B cell (primary cell): Measurements from ENCODE around the gene FUOM. TPM values are rescaled to one million over a fixed set of nuclear protein-coding genes. Genes with fewer than 3 reads are reported as not detected.

ENCODE experiments used
- ATAC-seq: fragments of 200-7000 bp; cut with Tn5 transposase; one replicate; pipeline ENCODE4 v1.10.0; 2021; ENCODE audit warnings: low read depth, mild to moderate bottlenecking, moderate number of reproducible peaks, moderate library complexity
- CTCF ChIA-PET: fragments of 350-600 bp; sonication (Branson Sonifier 250); formaldehyde crosslinking; loops from one replicate; lab custom pipeline; 2021; ENCODE audit warnings: antibody characterized with exemption, inconsistent platforms; lab: Charles Lee
- POLR2A ChIA-PET: fragments of 350-600 bp; sonication (Branson Sonifier 250); formaldehyde crosslinking; loops from one replicate; lab custom pipeline; 2021; ENCODE audit warnings: antibody characterized with exemption; lab: Charles Lee
- DNase-seq: peaks from one replicate; pipeline ENCODE4 v3.0.0; 2013
- H2AFZ ChIP-seq: 2 replicates; pipeline ENCODE4 v1.6.1; 2012; ENCODE audit warnings: mild to moderate bottlenecking, low read depth, low read length; ENCODE audit not compliant: insufficient read depth, poor library complexity, severe bottlenecking
- H3K27ac ChIP-seq, 2 donors: 1 replicate in 1 of 2; 2 replicates in 1 of 2; pipeline ENCODE4 v1.5.1; 2012 to 2013; ENCODE audit warnings: low read length in 2 of 2, mild to moderate bottlenecking in 2 of 2, moderate library complexity in 1 of 2
- H3K27me3 ChIP-seq, 4 experiments: fragments of 200-600 bp in 1 of 4; sonication (generic) in 1 of 4; replicated peaks in 1 of 4; 1 replicate in 2 of 4; 2 replicates in 2 of 4; pipeline versions ENCODE4 v1.6.1 to v1.7.0; 2013 to 2016; ENCODE audit warnings: low read length in 3 of 4, mild to moderate bottlenecking in 2 of 4, mixed read lengths in 1 of 4, moderate library complexity in 1 of 4; ENCODE audit not compliant: insufficient read depth in 4 of 4, control insufficient read depth in 3 of 4; ENCODE audit errors: control extremely low read depth in 1 of 4
- H3K36me3 ChIP-seq, 2 experiments: replicated peaks in 1 of 2; 1 replicate in 1 of 2; 2 replicates in 1 of 2; pipeline versions ENCODE4 v1.6.1 to v1.7.1; 2013; ENCODE audit warnings: low read length in 1 of 2; ENCODE audit not compliant: insufficient read depth in 2 of 2, control insufficient read depth in 1 of 2; ENCODE audit errors: control extremely low read depth in 1 of 2, extremely low read depth in 1 of 2
- H3K4me1 ChIP-seq, 2 donors: fragments of 200-600 bp in 1 of 2; sonication (generic) in 1 of 2; 1 replicate in 1 of 2; 2 replicates in 1 of 2; pipeline versions ENCODE4 v1.5.1 to v1.6.1; 2013 to 2017; ENCODE audit warnings: low read length in 2 of 2; ENCODE audit not compliant: control insufficient read depth in 2 of 2, insufficient read depth in 2 of 2
- H3K4me2 ChIP-seq: replicated peaks from 2 replicates; pipeline ENCODE3; 2012; ENCODE audit warnings: mild to moderate bottlenecking, low read depth, low read length; ENCODE audit not compliant: poor library complexity, severe bottlenecking
- H3K4me3 ChIP-seq, 5 experiments: fragments of 200-600 bp in 1 of 5; sonication (generic) in 1 of 5; 1 replicate in 3 of 5; 2 replicates in 2 of 5; pipeline versions ENCODE4 v1.5.1 to v1.7.0; 2011 to 2016; ENCODE audit warnings: low read length in 4 of 5, mild to moderate bottlenecking in 4 of 5, low read depth in 2 of 5, control low read depth in 1 of 5, moderate library complexity in 1 of 5; ENCODE audit not compliant: insufficient read depth in 1 of 5; ENCODE audit errors: control extremely low read depth in 1 of 5, extremely low read depth in 1 of 5
- H3K79me2 ChIP-seq: fragments of 200-600 bp; sonication (generic); one replicate; pipeline ENCODE4 v1.6.0; 2016; ENCODE audit warnings: low read length; ENCODE audit not compliant: control insufficient read depth, insufficient read depth
- H3K9ac ChIP-seq: fragments of 200-600 bp; sonication (generic); 2 replicates; pipeline ENCODE4 v1.6.1; 2017; ENCODE audit warnings: mild to moderate bottlenecking, low read length, moderate library complexity
- H3K9me3 ChIP-seq, 3 donors: one replicate each; pipeline versions ENCODE4 v1.6.1 to v1.7.1; 2013; ENCODE audit warnings: low read length in 2 of 3; ENCODE audit not compliant: control insufficient read depth in 2 of 3, insufficient read depth in 1 of 3; ENCODE audit errors: control extremely low read depth in 1 of 3
- H4K20me1 ChIP-seq: 2 replicates; pipeline ENCODE4 v1.6.0; 2012; ENCODE audit warnings: mild to moderate bottlenecking, low read length; ENCODE audit not compliant: insufficient read depth, control insufficient read depth, poor library complexity, severe bottlenecking
- H3K27ac Mint-ChIP-seq: one replicate; pipeline ENCODE4 v1.8.0; 2021; ENCODE audit warnings: mixed read lengths
- H3K27me3 Mint-ChIP-seq: one replicate; pipeline ENCODE4 v1.8.0; 2021; ENCODE audit warnings: mixed read lengths
- H3K4me1 Mint-ChIP-seq: one replicate; pipeline ENCODE4 v1.8.0; 2021; ENCODE audit warnings: mixed read lengths
- H3K4me3 Mint-ChIP-seq: one replicate; pipeline ENCODE4 v1.8.0; 2021; ENCODE audit warnings: mixed read lengths
- H3K9me3 Mint-ChIP-seq: one replicate; pipeline ENCODE4 v1.8.0; 2022; ENCODE audit warnings: mixed read lengths; ENCODE audit not compliant: insufficient read depth
- EZH2 ChIP-seq: IDR thresholded peaks from 2 replicates; pipeline ENCODE4 v1.6.1; 2012; ENCODE audit warnings: borderline replicate concordance, low read depth, mild to moderate bottlenecking, moderate library complexity, low read length; ENCODE audit not compliant: insufficient read depth, poor library complexity, severe bottlenecking
- WGBS: methylation state at CpG from one replicate; pipeline ENCODE4 v1.1.5; 2013; ENCODE audit warnings: missing lambda C conversion rate; ENCODE audit not compliant: insufficient coverage; 5-methylcytosine and 5-hydroxymethylcytosine counted together
- intact Hi-C: fragments of 100-400 bp; cut with micrococcal nuclease; formaldehyde crosslinking; loops from one replicate; pipeline ENCODE4 v1.10.0; 2022
- polyA plus RNA-seq: library from polyadenylated mRNA; depleted of rRNA; stranded (reverse); fragments of >200 nt; gene quantifications from 2 replicates; pipeline ENCODE4 v1.2.3, GENCODE V29; 2012
- total RNA-seq, 2 donors: library from RNA; stranded (reverse); fragments of 120-200 nt in 1 of 2; gene quantifications; 1 replicate in 1 of 2; 2 replicates in 1 of 2; pipeline versions ENCODE4 v1.2.3 to v1.2.4, GENCODE V29; 2013 to 2022
- TF ChIP-seq, protein P1 (sequence below): fragments of 200-600 bp; IDR thresholded peaks from one replicate; pipeline ENCODE4 v1.8.0; 2022; ENCODE audit warnings: antibody characterized with exemption, mild to moderate bottlenecking

Gene FUOM
- total and polyA plus RNA-seq, 2 donors (not counting 1 experiment from before 2014, with no cell fraction given), result 23.8 to 30.7 TPM

DNA sequence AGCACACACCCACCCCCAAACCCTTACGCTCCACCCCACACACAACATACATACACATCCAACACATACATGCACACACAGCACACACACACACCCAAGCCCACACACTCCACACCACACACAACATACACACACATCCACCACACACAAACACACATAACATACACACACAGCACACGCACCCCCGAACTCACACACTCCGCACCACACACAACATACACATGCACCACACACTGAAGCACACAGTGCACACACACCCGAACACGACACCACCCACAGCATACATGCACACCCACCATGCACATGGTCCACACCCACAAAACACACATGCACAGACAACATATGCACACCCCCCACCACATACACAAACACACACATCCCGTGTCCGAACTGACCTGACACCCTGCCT is 8.7 kb downstream of the FUOM start:
- Mint-ChIP-seq H3K27ac (no peak overlapping the region), H3K9me3 (no peaks in the 10 kb centered on the region), H3K27me3 (peaks cover 21% of the 10 kb centered on the region), H3K4me3 (no peak overlapping the region), H3K4me1 (peaks cover 10% of the 10 kb centered on the region)
- H2AFZ ChIP-seq, result no peak overlapping the region
- no peak overlapping the region for H3K4me3 ChIP-seq
- no peaks in the 10 kb centered on the region for H3K79me2 ChIP-seq
- no peak overlapping the region for H3K4me2 ChIP-seq
- H3K4me1 ChIP-seq, result peaks cover 0 to 3% of the 10 kb centered on the region in 2 donors
- H3K27me3 ChIP-seq, result peaks cover 0 to 24% (median 8%) of the 10 kb centered on the region in 4 experiments
- intact Hi-C loops, result no loop called here
- H3K9me3 ChIP-seq, result peaks cover 0 to 15% (median 0%) of the 10 kb centered on the region in 3 donors
- no peaks in the 10 kb centered on the region for H4K20me1 ChIP-seq
- H3K36me3 ChIP-seq, result no peaks in the 10 kb centered on the region
- ChIA-PET CTCF (no interaction called here), POLR2A (no interaction called here)
- H3K27ac ChIP-seq, result no peak overlapping the region
- TF ChIP-seq, protein P1, sequence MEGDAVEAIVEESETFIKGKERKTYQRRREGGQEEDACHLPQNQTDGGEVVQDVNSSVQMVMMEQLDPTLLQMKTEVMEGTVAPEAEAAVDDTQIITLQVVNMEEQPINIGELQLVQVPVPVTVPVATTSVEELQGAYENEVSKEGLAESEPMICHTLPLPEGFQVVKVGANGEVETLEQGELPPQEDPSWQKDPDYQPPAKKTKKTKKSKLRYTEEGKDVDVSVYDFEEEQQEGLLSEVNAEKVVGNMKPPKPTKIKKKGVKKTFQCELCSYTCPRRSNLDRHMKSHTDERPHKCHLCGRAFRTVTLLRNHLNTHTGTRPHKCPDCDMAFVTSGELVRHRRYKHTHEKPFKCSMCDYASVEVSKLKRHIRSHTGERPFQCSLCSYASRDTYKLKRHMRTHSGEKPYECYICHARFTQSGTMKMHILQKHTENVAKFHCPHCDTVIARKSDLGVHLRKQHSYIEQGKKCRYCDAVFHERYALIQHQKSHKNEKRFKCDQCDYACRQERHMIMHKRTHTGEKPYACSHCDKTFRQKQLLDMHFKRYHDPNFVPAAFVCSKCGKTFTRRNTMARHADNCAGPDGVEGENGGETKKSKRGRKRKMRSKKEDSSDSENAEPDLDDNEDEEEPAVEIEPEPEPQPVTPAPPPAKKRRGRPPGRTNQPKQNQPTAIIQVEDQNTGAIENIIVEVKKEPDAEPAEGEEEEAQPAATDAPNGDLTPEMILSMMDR, result no peak
- no peak for TF ChIP-seq EZH2
- 91% methylated on average over 8 of the region's 8 CpGs for WGBS
- no peak overlapping the region for H3K9ac ChIP-seq
- DNase-seq, result no peak
- ATAC-seq, result no peak

DNA sequence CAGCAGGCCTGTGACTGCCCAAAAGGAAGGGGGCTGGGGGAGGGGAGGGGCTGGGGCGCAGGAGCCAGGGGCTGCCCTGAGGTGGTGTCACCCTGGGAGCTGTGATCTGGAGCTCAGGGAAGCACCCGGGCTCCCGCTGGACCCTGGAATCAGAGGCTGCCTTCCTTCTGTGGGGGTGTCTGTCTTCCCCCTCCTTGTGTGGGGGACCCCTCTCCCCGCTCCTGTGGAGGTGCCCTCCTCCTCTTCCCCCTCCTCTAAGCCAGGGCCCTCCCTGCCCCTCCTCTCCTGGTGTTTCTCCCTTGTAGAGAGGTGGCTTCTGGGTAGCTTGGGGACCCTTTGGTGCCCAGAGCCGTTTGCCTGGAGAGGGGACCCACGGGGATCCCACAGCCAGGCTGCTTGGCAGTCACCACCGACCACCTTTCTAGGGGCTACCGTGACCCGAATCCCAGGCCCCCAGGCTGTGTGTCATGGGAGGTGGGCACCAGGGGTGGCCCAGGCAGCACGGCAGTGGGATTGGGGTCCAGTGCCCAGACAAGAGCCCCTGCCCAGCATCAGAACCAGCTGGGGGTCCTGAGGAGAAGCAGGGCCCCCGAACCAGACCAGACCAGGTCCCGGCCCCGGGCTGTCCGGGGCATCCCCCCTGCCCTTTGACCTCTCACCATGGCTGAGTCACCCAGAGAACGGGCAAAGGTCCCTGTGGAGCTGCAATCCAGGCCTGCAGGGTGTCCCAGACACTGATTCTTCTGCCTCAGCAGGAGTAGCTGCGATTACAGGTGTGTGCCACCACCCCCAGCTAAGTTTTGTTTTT is 9.9 kb downstream of the FUOM start:
- Histone ChIP-seq H3K9me3 (peaks cover 0 to 21% (median 0%) of the 10 kb centered on the region in 3 donors), H3K79me2 (no peaks in the 10 kb centered on the region), H4K20me1 (no peaks in the 10 kb centered on the region), H3K9ac (no peak overlapping the region), H3K27me3 (peaks cover 0 to 33% (median 13%) of the 10 kb centered on the region in 4 experiments), H3K36me3 (no peaks in the 10 kb centered on the region), H3K27ac (no peak overlapping the region), H3K4me3 (no peak overlapping the region), H3K4me2 (no peak overlapping the region), H3K4me1 (peaks cover 0 to 3% of the 10 kb centered on the region in 2 donors), H2AFZ (no peak overlapping the region)
- ChIA-PET POLR2A (no interaction called here), CTCF (interaction anchor here (1.1 kb wide), 1 partner anchor 18 kb away, joined by 5 read pairs; no protein-coding TSS in a partner anchor)
- H3K4me1 Mint-ChIP-seq, result peaks cover 8% of the 10 kb centered on the region
- no peak overlapping the region for H3K4me3 Mint-ChIP-seq
- intact Hi-C loops, result no loop called here
- no peaks in the 10 kb centered on the region for H3K9me3 Mint-ChIP-seq
- H3K27me3 Mint-ChIP-seq, result peaks cover 29% of the 10 kb centered on the region
- ATAC-seq (no peak), DNase-seq (no peak)
- H3K27ac Mint-ChIP-seq, result no peak overlapping the region
- WGBS, result 73% methylated on average over 12 of the region's 16 CpGs
- TF ChIP-seq EZH2, result no peak
- TF ChIP-seq, protein P1, result no peak
